GM19043 (cell line): ENCODE data around the gene GRIN2A.

Experiments used
- ATAC-seq: cut with Tn5 transposase; IDR thresholded peaks from one replicate; pipeline ENCODE4 v1.9.1; 2021; ENCODE audit warnings: low read depth; ENCODE audit not compliant: unreplicated experiment

GRIN2A gene

DNA sequence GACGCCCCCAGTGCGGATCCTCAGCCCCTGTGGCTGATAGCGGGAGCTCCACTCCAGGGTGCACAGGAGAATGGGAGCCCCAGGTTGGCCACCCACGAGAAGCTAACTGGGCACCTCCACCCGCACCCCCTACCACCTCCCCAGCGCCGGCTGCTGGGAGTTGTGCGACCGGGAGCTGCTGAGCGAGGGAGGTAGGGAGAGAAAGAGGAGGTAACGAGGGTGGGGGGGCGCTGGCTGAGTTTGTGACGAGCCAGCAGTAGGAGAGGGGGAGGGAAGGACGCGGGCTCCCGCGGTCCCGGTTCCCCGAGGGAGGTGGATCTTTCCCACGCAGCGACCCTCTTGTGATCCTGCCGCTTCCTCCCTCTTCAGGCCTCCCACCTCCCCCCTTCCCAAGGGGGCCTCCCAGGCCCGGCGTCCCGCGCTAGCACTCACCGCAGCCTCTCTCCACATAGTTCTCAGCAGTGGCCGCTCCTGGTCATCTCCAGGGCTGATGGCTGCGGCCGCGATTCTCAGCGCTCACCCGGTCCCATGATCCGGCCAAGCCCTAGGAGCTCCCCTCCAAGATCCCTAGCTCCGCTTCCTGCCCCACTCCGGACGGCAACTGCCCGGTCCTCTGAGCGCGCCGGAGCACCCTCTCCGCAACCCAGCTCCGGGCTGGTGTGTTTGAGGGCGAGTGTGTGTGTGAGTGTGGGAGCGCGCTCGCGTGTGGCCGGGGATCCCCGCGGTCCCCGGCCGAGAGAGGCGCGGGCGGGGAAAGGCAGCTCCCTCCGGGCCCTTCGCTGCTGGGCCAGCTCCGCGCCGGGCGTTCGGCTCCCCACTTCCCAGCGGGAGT, at the start of gene GRIN2A:
Gene GRIN2A, minus strand, starts transcription at position 207 of the 832 bp plus-strand sequence. CDS start 2,017 bp downstream, outside the sequence.
- no peak for ATAC-seq

DNA sequence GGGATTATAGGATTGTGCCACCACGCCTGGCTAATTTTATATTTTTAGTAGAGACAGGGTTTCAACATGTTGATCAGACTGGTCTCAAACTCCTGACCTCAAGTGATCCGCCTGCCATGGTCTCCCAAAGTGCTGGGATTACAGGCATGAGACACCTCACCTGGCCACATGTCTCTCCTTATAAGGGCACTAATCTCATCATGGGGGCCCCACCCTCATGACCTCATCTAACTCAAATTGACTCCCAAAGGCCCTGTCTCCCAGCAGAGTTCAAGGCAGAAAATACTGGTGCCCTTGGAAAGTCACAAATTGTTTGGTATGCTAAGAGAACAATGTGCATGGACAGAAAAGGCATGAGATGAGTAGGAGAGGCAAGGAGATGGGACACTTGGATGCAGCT, 49.3 kb upstream of the GRIN2A start:
- ATAC-seq: no peak

DNA sequence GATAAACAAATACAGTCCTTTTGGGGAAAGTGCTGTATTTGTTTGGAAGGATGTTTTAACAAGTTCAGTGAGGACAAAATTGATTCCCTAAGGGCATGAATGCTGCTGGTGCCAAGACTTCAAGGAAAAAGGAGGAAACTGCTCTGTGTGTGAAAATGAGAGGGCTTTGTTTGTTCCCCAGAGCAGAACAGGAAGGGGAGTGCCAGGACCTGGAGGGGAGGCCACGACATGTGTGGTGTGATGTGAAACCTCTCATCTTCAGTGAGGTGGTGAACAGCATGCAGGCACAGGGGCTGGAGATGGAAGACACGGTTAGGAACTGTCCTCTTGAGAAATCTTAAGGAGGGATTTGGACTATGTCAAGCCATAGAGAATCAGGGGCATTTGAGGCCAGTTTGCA, 46.6 kb upstream of the GRIN2A start:
- no peak for ATAC-seq

DNA sequence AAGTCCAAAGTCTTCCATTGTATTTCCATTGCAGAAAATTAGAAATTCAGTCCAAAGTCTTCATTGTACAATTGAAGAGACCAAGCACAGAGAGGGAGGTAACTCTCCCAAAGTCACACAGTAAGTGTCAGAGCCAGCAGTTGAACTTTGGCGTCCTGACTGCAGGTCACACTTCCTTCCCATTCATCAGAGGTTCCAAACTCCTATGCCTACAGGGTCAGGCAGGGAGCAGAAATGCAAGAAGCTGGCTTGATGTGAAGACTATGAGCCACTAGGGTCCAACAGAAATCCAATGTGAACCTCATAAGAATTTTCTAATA, 44.7 kb upstream of the GRIN2A start:
- no peak for ATAC-seq

DNA sequence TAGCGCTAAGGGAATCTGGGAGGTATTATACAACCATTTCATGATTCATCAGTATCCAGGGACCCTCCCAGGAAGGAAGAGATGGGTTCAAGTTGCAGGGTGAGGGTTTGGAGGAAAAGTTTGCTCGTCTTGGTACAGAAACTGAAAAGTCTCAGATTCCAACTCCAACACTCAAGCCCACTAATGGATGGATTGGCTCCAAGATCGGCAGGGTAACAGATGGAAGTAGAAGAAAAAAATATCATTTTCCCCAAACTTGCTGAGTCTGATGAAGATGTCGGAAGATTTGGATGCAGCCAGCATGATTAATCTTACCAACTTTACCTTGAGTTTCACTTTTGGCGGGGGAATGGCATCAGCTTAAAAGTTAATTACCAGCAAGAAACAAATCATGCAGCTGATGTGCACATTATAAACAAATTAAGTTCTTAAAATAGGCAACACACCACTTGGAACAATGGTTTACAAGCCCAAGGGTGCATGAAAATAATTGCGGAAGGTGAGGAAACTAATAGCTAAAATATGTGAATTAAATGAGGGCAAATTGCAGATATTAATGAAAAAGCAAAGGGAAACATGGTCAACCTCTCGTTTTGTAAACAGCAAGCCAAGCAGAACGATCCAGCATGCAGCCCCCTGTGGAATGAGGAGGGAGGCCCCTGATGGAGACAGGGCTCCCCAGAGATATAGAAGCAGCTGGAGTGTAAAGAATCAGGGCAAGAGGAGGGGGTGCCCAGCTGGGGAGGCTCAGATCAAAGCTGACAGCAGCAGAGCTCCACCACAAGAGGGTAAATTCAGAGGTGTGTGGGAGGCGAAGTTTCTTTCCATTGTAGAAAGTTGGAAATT, 44.1 kb upstream of the GRIN2A start:
- ATAC-seq: no peak

DNA sequence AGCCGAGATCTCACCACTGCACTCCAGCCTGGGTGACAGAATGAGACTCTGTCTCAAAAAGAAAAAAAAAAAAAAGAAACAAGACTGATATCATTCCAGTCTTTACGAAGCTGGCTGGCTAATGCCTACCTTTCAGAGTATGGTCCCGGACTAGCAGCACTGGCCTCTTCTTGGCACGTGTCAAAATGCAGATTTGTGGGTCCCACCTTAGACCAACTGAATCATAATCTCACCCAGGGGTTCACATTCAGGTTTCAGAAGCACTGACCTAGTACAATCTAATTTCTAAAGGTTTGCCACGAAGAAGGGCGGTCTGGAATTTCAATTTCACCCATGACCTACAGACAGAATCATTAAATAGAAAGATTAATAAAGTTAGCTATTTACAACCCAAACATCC, 43.4 kb upstream of the GRIN2A start:
- ATAC-seq: no peak

DNA sequence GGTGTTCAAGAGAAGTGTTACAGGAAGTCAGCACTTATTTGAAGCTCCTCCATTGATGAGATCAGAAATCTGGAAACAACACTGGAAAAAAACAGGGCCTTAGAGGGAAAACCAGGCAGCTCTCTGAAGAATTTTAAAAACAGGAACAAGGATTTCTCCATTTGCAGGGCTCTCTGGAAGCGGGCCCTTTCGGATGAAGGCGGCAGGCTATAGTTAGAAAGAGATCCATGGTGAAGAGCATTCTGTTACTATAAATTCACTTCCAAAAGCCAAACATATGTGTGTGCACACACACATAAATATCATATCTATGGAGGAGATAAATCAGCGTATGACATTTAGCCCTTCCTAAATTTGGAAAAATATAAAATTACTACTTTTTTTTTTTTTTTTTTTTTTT, 42.6 kb upstream of the GRIN2A start:
- no peak for ATAC-seq

DNA sequence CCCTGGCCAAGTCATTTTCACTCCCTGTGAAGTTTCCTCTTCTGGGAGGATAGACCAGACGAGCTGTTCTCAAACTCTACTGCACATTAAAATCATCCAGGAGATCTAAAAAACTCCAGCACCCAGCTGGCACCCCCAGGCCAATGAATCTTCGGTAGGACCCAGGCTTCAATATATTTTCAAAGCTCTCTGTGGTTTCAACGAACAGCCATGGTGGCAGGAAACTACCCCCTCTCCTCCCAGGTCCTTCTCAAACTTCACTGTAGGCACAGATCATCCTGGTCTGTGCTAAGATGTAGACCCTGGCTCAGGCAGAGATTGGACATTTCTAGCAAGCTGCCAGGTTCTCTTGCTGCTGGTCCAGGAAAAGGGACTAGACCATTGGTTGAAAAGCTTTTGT, 38.7 kb upstream of the GRIN2A start:
- ATAC-seq: no peak

DNA sequence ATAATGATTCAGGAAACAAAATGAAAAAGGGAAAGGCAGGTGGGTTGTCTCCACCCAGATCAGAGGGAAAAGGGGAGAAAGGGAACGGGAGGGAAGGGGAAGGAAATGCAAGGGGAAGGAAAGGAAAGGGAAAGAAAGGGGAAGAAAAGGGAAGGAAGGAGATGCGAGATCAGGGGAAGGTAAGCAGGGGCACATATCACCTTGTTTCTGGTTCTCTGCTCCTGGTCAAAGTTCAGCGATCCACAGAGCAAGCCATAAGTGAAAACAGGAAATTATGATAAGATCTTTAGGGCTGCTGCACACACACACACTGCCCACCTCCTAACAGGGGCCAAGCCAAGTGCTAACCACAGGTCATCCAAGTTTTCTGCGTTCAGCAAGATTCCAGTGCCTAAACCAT, 37.5 kb upstream of the GRIN2A start:
- ATAC-seq: no peak

DNA sequence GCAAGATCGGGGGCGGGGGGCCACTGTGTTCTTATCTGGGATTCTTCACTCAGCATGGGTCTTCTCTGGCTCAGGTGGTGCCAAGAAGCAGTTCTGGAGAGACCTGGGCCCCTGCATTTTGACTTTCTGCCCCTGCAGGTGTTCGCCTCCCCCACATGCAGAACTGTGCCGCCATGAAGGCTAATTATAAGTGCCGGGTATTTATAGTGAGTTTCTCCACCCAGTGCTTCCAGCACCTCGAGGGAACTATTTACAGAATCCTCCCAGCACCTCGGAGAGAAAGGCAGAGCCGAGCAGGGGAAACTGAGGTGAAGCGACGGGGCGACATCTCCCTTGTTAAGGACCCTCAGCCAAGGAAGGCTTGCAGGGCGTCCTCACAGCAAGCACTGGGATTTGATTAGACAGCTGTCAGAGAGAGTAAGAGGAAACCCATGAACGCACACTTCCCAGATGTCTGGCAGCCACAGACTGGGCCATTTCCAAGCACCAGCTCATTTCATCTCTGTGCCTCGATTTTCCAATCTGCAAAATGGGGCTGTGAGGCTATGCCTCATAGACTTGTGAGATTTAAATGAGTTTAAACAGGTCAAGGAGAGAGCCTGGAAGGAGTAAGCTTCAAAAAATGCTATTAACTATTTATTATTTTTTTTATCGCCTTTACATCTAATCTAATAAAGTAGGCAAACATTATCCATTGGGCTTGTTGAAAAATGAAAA, 36.4 kb upstream of the GRIN2A start:
- no peak for ATAC-seq

DNA sequence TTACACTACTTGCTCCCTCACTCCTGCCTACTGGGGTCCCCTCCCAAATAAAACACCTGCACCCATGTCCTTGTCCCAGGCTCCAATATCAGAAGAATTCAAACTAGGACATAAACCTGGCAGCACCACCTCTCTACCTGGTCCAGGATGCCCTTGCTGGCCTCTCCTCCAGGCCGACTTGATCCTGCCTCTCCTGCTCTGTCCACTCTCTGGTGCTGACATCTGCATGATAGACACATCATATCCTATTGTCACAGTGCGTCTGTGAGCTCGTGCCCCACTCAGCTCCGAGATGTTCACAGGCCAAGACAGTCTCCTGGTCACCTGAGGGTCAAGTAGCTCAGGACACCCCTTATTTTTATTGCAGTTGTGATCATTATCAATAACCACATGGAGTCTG, 31.5 kb upstream of the GRIN2A start:
- no peak for ATAC-seq

DNA sequence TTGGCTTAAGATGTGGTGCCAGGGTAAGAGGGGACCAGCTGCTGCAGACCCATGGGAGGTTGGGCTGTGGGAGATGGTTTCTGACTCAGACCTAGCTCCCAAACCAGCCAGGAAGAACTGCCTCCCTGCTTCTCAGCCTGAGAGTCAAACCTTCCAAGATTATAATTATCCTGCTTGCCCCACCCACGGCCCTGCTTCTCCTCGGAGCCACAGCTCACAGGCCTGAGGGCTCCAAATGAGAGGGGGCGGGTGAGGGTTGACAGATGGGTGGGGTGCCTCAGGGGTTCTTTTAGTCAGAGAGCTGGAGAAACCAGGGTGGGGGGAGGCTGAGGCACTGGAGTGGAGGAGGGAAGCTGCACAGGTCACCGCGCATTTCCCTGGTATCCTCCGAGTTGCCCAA, 28.7 kb upstream of the GRIN2A start:
- no peak for ATAC-seq

DNA sequence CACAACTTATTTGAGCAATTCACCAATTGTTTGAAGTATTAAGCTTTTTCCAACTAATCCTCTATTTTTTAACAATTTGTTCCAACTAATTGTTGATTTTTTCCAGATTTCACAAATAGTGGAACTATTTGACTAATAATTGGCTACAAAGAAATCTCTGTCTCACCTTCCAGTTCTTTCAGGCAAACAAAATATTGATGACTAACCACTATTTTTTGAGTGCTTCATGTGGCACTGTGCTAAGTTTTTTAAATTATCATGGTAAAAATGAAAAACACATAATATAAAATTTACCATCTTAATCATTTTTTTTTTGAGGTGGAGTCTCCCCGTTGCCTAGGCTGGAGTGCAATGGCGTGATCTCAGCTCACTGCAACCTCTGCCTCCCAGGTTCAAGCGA, 24.6 kb upstream of the GRIN2A start:
- ATAC-seq: no peak

DNA sequence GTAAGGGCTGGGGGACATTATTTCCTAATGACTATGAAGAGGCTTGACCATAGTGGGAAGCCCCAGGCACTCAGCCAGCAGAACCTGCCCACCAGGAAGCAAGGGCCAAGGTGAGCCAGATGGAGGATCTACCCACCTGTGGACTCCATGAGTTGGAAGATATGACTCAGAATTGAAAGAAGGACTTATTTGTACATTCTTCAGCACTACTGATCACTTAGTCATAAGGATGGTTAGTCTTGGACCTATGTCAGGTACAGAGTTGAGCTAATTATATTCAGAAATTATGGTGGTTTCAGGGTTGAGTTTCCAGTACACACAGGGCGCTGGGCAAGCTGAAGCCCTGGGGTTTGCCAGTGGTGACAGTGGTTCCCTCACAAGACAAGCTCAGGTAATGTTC, 24.0 kb upstream of the GRIN2A start:
- ATAC-seq: no peak

DNA sequence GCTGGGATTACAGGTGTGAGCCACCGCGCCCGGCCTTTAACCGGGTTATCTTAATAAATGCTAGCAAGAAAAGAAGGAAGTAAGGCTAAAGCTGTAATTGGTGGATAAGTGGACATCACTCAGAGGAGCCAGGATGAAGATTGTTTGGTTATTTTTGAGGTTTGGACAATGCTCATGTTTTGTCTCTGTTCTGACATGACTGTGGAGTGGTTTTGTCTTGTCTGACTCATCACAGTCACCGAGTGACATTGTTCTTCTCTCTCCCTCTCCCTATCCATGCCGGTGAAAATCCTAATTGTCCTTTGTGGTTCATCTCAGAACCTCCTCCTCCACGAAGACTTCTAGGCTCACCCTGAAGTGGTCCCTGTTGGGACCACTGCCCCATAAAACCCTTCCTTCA, 23.5 kb upstream of the GRIN2A start:
- no peak for ATAC-seq

DNA sequence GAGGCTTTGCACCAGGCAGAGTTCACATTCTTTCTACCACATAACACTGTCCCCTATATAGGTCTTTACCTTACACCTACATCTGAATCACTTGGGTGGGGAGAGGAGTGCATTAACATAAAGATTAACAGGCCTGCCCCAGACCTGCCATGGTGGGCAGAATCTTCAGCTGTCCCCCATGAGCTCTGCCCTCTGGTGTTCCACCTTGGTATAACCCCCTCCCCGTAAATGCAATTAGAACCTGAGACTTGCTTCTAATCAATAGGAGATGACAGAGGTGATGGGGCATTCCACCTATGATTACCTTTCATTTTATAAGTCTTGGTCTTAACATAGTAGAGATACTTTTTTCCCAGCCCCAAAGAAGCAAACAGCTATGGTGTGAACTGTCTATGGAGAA, 20.4 kb upstream of the GRIN2A start:
- ATAC-seq: no peak

DNA sequence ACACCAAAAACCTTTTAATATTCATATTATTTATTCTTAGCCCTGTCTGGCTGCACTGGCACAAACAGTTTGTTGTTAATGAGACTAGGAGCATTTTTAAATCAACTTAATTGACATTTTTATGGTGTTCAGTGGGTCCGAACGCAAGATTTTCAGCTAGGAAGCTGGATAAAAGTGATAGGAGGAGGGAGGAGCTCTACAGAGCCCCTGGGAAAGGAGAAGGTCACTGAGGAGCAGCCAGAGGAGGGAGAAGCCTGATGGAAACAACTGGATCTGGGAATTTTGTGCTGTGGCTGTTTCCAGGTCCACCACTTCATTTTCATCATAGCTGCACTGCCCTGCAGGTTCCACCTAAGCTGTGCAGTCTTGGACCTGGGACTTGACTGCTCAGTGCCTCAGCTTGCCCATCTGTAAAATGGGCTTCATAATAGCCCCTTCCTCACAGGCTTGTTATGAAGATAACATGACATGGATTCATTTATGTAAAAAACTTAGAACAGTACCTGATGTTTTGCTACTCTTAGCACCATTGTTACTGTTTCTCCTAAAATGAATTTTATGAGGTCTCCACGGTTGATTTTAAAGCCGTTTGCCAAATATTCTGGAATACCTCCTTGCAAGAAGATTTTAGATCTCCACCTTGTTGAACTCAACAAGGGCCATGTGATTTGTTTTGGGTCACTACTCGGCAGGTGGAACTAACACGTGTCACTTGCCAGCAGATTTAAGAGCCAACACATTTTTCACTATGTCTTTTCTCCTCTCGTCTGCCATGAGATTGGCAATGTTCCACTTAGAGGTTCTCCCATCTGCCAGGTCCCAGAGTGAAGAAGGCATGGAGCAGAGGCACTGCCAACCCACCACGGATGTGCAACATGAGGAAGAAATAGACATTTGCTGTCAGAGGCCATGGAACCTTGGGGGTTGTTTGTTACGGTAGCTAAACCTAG, 18.7 kb upstream of the GRIN2A start:
- ATAC-seq: no peak

DNA sequence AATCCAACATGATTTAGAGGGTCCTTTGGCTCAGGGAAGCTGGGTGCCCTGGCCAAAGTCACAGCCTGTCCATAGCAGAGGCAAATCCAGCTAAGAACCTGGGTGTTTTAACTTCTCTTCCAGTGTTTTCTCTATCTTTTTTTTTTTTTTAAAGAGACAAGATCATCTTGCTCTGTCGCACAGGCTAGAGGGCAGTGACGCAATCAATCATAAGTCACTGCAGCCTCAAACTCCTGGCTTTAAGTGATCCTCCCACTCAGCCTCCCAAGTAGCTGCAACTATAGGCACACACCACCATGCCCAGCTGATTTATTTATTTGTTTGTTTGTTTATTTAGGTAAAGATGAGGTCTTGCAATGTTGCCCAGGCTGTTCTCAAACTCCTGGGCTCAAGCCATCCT, 14.8 kb upstream of the GRIN2A start:
- no peak for ATAC-seq

DNA sequence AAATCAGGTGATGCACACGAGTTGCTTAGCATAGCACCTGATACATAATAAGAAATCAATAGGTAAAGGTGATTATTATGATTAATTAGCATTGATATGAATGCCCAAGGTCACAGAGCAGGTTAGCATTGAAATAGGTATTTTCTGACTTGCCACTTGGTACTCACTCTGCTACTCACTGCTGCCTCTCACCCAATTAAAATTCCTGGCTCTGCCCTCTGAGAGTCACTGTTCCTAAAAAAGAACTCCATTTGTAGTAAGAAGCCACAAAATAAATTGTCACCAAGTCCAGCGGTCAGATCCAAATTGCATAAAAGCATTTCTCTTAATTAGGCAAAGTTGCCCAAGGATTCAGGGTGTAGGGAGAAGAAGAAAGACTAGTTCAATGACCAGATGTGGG, 8.9 kb upstream of the GRIN2A start:
- no peak for ATAC-seq

DNA sequence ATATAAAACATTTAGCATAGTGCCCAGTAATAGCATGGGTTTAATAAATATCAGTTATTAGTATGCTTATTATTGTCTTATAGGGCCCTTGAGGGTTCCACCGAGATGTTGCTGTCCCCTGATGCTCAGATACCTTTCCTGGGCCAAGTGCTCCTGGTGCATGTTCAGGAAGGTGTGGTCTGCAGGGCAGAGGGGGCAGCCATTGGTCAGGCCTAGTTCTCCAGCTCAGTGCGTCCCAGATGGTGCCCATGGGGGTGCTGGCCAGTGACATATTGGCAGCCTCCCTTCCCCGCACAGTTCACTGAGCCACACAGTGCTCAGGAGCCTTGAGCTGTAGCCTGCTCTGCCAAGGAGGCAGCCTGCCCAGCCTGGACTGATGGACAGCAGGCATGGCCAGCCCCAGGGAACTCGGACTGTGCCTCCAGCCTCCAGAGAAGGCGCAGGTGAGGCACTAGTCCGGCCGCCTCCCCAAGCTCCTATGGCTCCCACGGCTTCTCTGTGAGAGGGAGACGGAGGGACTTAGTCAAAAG, 7.7 kb upstream of the GRIN2A start:
- no peak for ATAC-seq
